NT2/D1 (cell line): ENCODE results near the gene TNKS2.

Experiments used
- DNase-seq: peaks from one replicate; pipeline ENCODE4 v3.0.0-alpha.2; 2011; ENCODE audit warnings: low read depth, low spot score
- H3K27me3 ChIP-seq: 2 replicates; pipeline ENCODE4 v1.6.0; 2011; ENCODE audit warnings: mild to moderate bottlenecking; ENCODE audit not compliant: insufficient read length, insufficient read depth
- H3K36me3 ChIP-seq: 2 replicates; pipeline ENCODE4 v1.6.1; 2011; ENCODE audit warnings: mild to moderate bottlenecking, low read length, mixed read lengths; ENCODE audit not compliant: insufficient read depth, insufficient read length
- H3K4me1 ChIP-seq: 2 replicates; pipeline ENCODE4 v1.5.1; 2011; ENCODE audit not compliant: insufficient read depth, insufficient read length
- H3K4me3 ChIP-seq: 2 replicates; pipeline ENCODE4 v1.5.1; 2011; ENCODE audit warnings: low read depth; ENCODE audit not compliant: insufficient read length
- H3K9ac ChIP-seq: 2 replicates; pipeline ENCODE4 v1.6.0; 2011; ENCODE audit warnings: low read depth; ENCODE audit not compliant: insufficient read length
- H3K9me3 ChIP-seq: 2 replicates; pipeline ENCODE4 v1.5.1; 2011; ENCODE audit warnings: mild to moderate bottlenecking, low read length; ENCODE audit not compliant: insufficient read depth
- SUZ12 ChIP-seq: IDR thresholded peaks from 2 replicates; pipeline ENCODE4 v1.6.1; 2011; ENCODE audit not compliant: insufficient read length, insufficient read depth; ENCODE audit errors: extremely low read depth
- YY1 ChIP-seq: IDR thresholded peaks from 2 replicates; pipeline ENCODE4 v1.6.1; 2011; ENCODE audit not compliant: insufficient read length, insufficient read depth
- ZNF274 ChIP-seq: IDR thresholded peaks from 2 replicates; pipeline ENCODE4 v1.6.1; 2011; ENCODE audit warnings: mild to moderate bottlenecking, low read depth, low read length

Gene TNKS2

GRCh38 chr10:91829268-91829667, 31.0 kb downstream of the TNKS2 start:
- no peaks in the 10 kb centered on the region for H3K27me3 ChIP-seq

GRCh38 chr10:91838199-91838598, 40.0 kb downstream of the TNKS2 start:
- no peak for DNase-seq
- no peak overlapping the region for H3K4me3 ChIP-seq
- peaks cover 71% of the 10 kb centered on the region for H3K36me3 ChIP-seq
- H3K27me3 ChIP-seq, result no peaks in the 10 kb centered on the region
- H3K4me1 ChIP-seq, result no peaks in the 10 kb centered on the region
- TF ChIP-seq YY1 (no peak), SUZ12 (no peak), ZNF274 (no peak)
- H3K9ac ChIP-seq, result no peak overlapping the region
- no peaks in the 10 kb centered on the region for H3K9me3 ChIP-seq

More at GRCh38 chr10:91829268-91829667, 31.0 kb downstream of the TNKS2 start:
- no peak for DNase-seq
- Histone ChIP-seq H3K36me3 (peaks cover 53% of the 10 kb centered on the region), H3K9me3 (no peaks in the 10 kb centered on the region), H3K4me3 (no peak overlapping the region), H3K4me1 (no peaks in the 10 kb centered on the region), H3K9ac (no peak overlapping the region)
- no peak for TF ChIP-seq ZNF274
- TF ChIP-seq SUZ12, result no peak
- no peak for TF ChIP-seq YY1

GRCh38 chr10:91843083-91843482, 44.9 kb downstream of the TNKS2 start:
- TF ChIP-seq YY1 (no peak), SUZ12 (no peak)
- Histone ChIP-seq H3K36me3 (peaks cover 72% of the 10 kb centered on the region), H3K27me3 (no peaks in the 10 kb centered on the region), H3K9me3 (no peaks in the 10 kb centered on the region), H3K4me1 (no peaks in the 10 kb centered on the region), H3K9ac (no peak overlapping the region), H3K4me3 (no peak overlapping the region)
- no peak for DNase-seq

GRCh38 chr10:91856637-91857036, 58.4 kb downstream of the TNKS2 start:
- Histone ChIP-seq H3K4me1 (no peaks in the 10 kb centered on the region), H3K36me3 (peaks cover 57% of the 10 kb centered on the region), H3K9ac (no peak overlapping the region), H3K27me3 (no peaks in the 10 kb centered on the region), H3K4me3 (no peak overlapping the region), H3K9me3 (no peaks in the 10 kb centered on the region)
- DNase-seq, result no peak
- TF ChIP-seq YY1, result no peak
- TF ChIP-seq SUZ12, result no peak
- TF ChIP-seq ZNF274, result no peak

DNA sequence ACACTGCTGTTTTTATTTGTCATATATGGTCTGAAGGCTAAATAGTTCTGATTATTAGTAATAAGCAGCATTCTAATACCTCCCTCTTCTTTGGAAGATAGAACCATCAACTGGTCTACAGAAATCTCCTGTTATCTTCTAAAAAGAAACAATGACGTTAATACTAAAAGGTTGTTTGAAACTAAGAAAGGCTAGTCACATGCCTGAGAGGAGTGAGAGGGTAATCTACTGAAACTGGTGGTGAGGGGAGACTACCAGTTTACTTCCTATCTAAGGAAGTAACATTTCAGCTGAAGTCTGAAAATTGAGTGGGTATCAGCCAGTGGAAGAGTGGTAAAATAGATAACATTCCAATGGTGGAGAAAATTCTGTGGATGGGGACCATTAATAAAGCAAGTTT, 62.7 kb downstream of the TNKS2 start:
- no peak for DNase-seq
- H3K36me3 ChIP-seq, result peaks cover 59% of the 10 kb centered on the region
- no peak for TF ChIP-seq ZNF274
- TF ChIP-seq YY1, result no peak
- no peak for TF ChIP-seq SUZ12

GRCh38 chr10:91864099-91864498, 65.9 kb downstream of the TNKS2 start:
- H3K4me3 ChIP-seq, result no peak overlapping the region
- peaks cover 49% of the 10 kb centered on the region for H3K36me3 ChIP-seq
- no peaks in the 10 kb centered on the region for H3K27me3 ChIP-seq
- H3K9me3 ChIP-seq, result no peaks in the 10 kb centered on the region
- no peaks in the 10 kb centered on the region for H3K4me1 ChIP-seq
- H3K9ac ChIP-seq, result no peak overlapping the region
- no peak for DNase-seq
- TF ChIP-seq SUZ12 (no peak), ZNF274 (no peak), YY1 (no peak)

More for the DNA sequence above, 62.7 kb downstream of the TNKS2 start:
- Histone ChIP-seq H3K4me1 (no peaks in the 10 kb centered on the region), H3K9ac (no peak overlapping the region), H3K27me3 (no peaks in the 10 kb centered on the region), H3K9me3 (no peaks in the 10 kb centered on the region), H3K4me3 (no peak overlapping the region)

GRCh38 chr10:91864744-91865143, 66.5 kb downstream of the TNKS2 start:
- Histone ChIP-seq H3K9ac (no peak overlapping the region), H3K9me3 (no peaks in the 10 kb centered on the region), H3K36me3 (peaks cover 44% of the 10 kb centered on the region), H3K4me1 (no peaks in the 10 kb centered on the region), H3K4me3 (no peak overlapping the region), H3K27me3 (no peaks in the 10 kb centered on the region)
- TF ChIP-seq YY1, result no peak
- no peak for TF ChIP-seq SUZ12
- TF ChIP-seq ZNF274, result no peak
- no peak for DNase-seq

DNA sequence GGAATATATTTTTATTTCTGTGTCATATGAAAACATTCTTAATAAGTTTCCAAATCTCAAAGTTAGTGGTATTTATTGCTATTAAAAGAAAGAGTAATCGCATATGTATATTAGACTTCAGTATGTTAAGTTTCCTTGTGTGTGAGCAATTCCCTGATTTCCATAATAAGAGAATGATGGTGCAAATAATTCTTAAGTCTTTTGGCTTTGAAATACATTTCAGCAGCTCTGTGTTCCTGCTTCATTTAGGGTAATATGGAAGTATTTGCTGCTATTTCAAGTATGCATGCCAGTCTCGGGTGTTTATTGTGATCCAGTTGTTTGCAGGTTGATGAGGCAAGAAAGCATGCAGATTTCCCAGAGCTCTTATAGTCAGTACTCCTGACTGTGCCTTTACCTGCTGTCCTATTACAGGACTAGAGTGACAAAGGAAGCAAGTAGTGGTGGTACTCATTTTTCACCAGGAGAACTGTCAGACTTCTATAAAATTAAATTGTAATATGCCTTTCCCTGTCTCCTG, 67.4 kb downstream of the TNKS2 start:
- Histone ChIP-seq H3K36me3 (peaks cover 36% of the 10 kb centered on the region), H3K27me3 (no peaks in the 10 kb centered on the region), H3K9me3 (no peaks in the 10 kb centered on the region), H3K4me1 (no peaks in the 10 kb centered on the region), H3K9ac (no peak overlapping the region), H3K4me3 (no peak overlapping the region)
- no peak for DNase-seq
- TF ChIP-seq YY1 (no peak), ZNF274 (no peak), SUZ12 (no peak)
